ENCODE measurements around the gene QPCTL. TPM values are rescaled to one million over a fixed set of nuclear protein-coding genes. Genes with fewer than 3 reads are reported as not detected.

Gene QPCTL
- polyA plus RNA-seq, 4 donors = 4.1 to 8.7 (median 5.5) TPM

DNA sequence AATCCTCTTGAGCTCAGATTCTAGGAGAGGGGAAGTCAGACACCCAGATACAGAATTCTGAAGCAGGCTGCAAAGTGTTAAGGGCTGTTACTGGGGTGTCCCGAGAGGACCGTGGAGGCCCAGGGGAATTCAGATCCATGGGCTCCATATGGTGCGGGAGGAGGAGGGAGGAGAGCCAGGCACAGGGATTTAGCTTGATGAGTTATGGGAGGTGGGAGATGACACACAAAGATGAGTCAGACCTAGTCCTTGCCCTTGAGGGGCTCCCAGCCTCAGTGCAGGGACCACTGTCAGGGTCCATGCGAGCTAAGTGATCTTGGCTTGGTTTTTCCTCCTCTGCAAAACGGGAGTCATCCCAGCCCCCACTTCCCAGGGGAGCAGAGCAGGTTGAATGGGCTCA lies 38.8 kb upstream of the QPCTL start:
- H3K4me1 ChIP-seq (ENCODE audit: control insufficient read depth in 3 of 3, insufficient read depth in 2 of 3, low read depth in 1 of 3, low read length in 2 of 3) = peaks cover 0 to 4% (median 0%) of the 10 kb centered on the region in 3 donors
- 40 to 52% (median 45%) methylated on average over 5 of the region's 5 CpGs for WGBS, 3 donors
- no peak for FAIRE-seq

GRCh38 chr19:45655073-45655472 lies 37.4 kb upstream of the QPCTL start:
- FAIRE-seq = no peak

More for the DNA sequence above, 38.8 kb upstream of the QPCTL start:
- Histone ChIP-seq H3K27ac (ENCODE audit: low read depth in 1 of 3, low read length in 2 of 3) (no peak overlapping the region), H3K36me3 (ENCODE audit: control insufficient read depth in 3 of 3, insufficient read depth in 2 of 3, low read depth in 1 of 3, low read length in 3 of 3) (no peaks in the 10 kb centered on the region), H3K9me3 (ENCODE audit: control insufficient read depth in 2 of 2, insufficient read depth in 1 of 2, low read depth in 1 of 2, low read length in 1 of 2) (no peaks in the 10 kb centered on the region), H3K4me3 (ENCODE audit: low read depth in 1 of 3, low read length in 3 of 3) (no peak overlapping the region), H3K27me3 (ENCODE audit: control insufficient read depth in 3 of 3, insufficient read depth in 3 of 3, low read length in 3 of 3) (peaks cover 0 to 6% (median 2%) of the 10 kb centered on the region in 3 donors)
- no peak for DNase-seq

GRCh38 chr19:45657520-45658167 lies 34.8 kb upstream of the QPCTL start:
- Histone ChIP-seq H3K36me3 (ENCODE audit: control insufficient read depth in 3 of 3, insufficient read depth in 2 of 3, low read depth in 1 of 3, low read length in 3 of 3) (no peaks in the 10 kb centered on the region), H3K9me3 (ENCODE audit: control insufficient read depth in 2 of 2, insufficient read depth in 1 of 2, low read depth in 1 of 2, low read length in 1 of 2) (no peaks in the 10 kb centered on the region), H3K27ac (ENCODE audit: low read depth in 1 of 3, low read length in 2 of 3) (no peak overlapping the region), H3K4me1 (ENCODE audit: control insufficient read depth in 3 of 3, insufficient read depth in 2 of 3, low read depth in 1 of 3, low read length in 2 of 3) (peaks cover 0 to 4% (median 0%) of the 10 kb centered on the region in 3 donors), H3K27me3 (ENCODE audit: control insufficient read depth in 3 of 3, insufficient read depth in 3 of 3, low read length in 3 of 3) (peaks cover 0 to 20% (median 2%) of the 10 kb centered on the region in 3 donors), H3K4me3 (ENCODE audit: low read depth in 1 of 3, low read length in 3 of 3) (no peak overlapping the region)
- 31 to 40% (median 33%) methylated on average over 14 of the region's 14 CpGs for WGBS, 3 donors
- no peak for DNase-seq
- FAIRE-seq = no peak

More at GRCh38 chr19:45655073-45655472, 37.4 kb upstream of the QPCTL start:
- Histone ChIP-seq H3K4me1 (ENCODE audit: control insufficient read depth in 3 of 3, insufficient read depth in 2 of 3, low read depth in 1 of 3, low read length in 2 of 3) (peaks cover 0 to 4% (median 0%) of the 10 kb centered on the region in 3 donors), H3K27me3 (ENCODE audit: control insufficient read depth in 3 of 3, insufficient read depth in 3 of 3, low read length in 3 of 3) (peaks cover 0 to 11% (median 2%) of the 10 kb centered on the region in 3 donors), H3K9me3 (ENCODE audit: control insufficient read depth in 2 of 2, insufficient read depth in 1 of 2, low read depth in 1 of 2, low read length in 1 of 2) (no peaks in the 10 kb centered on the region), H3K27ac (ENCODE audit: low read depth in 1 of 3, low read length in 2 of 3) (no peak overlapping the region), H3K4me3 (ENCODE audit: low read depth in 1 of 3, low read length in 3 of 3) (no peak overlapping the region), H3K36me3 (ENCODE audit: control insufficient read depth in 3 of 3, insufficient read depth in 2 of 3, low read depth in 1 of 3, low read length in 3 of 3) (no peaks in the 10 kb centered on the region)
- no peak for DNase-seq
- 43 to 94% (median 73%) methylated on average over 3 of the region's 3 CpGs for WGBS, 3 donors

DNA sequence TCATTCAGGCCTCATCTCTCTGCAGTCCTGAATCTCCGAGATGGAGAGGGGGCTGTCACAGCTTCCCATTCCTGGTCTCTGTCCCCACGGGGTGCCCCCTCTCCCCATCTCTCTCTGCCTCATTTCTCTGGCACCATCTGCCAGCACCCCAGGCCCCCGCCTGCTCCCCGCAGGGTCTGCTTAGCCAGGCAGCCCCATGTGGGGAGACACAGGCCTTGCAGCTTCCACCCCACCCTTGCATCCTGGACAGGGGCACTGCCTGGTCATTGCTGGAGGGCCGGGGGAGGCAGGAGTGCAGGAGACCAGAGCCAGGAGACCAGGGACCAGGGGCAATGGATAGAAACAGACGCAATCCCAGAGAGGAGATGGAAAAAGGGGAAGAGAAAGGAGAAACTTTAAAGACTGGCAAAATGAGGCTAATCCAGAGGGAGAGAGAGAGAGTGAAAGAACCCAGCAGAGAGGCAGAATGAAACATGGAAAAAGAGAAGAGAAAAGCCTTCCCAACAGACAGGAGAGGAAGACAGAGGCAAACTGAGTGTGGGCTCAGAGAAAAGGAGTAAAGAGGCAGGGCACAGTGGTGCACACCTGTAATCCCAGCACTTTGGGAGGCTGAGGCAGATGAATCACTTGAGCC lies 33.3 kb upstream of the QPCTL start:
- H3K27me3 ChIP-seq (ENCODE audit: control insufficient read depth in 3 of 3, insufficient read depth in 3 of 3, low read length in 3 of 3) = peaks cover 0 to 21% (median 2%) of the 10 kb centered on the region in 3 donors
- H3K27ac ChIP-seq (ENCODE audit: low read depth in 1 of 3, low read length in 2 of 3) = no peak overlapping the region
- H3K9me3 ChIP-seq (ENCODE audit: control insufficient read depth in 2 of 2, insufficient read depth in 1 of 2, low read depth in 1 of 2, low read length in 1 of 2) = no peaks in the 10 kb centered on the region
- no peak for FAIRE-seq
- H3K36me3 ChIP-seq (ENCODE audit: control insufficient read depth in 3 of 3, insufficient read depth in 2 of 3, low read depth in 1 of 3, low read length in 3 of 3) = no peaks in the 10 kb centered on the region
- peaks cover 0 to 4% (median 0%) of the 10 kb centered on the region in 3 donors for H3K4me1 ChIP-seq (ENCODE audit: control insufficient read depth in 3 of 3, insufficient read depth in 2 of 3, low read depth in 1 of 3, low read length in 2 of 3)
- DNase-seq = no peak
- no peak overlapping the region for H3K4me3 ChIP-seq (ENCODE audit: low read depth in 1 of 3, low read length in 3 of 3)
- WGBS, 3 donors = 67 to 70% (median 67%) methylated on average over 6 of the region's 6 CpGs

DNA sequence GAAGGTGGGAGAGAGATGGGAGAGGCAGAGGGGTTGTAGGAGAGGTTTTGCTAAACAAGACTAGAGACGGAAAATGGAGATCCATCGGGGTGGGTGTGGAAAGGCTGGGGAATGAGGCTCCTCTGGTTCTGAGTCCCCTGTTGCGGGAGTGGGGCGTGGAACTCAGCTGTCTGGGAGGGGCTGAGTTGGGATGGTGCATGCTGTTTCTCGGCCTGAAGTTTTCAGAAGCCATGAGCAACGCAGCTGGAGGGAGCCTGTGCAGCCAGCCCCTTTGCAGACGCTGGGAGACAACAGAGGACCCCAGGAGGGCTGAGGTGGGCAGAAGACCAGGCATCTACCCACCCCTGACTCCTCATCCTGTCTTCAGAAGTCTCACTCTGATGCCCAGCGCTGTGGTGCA lies 31.8 kb upstream of the QPCTL start:
- Histone ChIP-seq H3K9me3 (ENCODE audit: control insufficient read depth in 2 of 2, insufficient read depth in 1 of 2, low read depth in 1 of 2, low read length in 1 of 2) (no peaks in the 10 kb centered on the region), H3K36me3 (ENCODE audit: control insufficient read depth in 3 of 3, insufficient read depth in 2 of 3, low read depth in 1 of 3, low read length in 3 of 3) (no peaks in the 10 kb centered on the region), H3K4me3 (ENCODE audit: low read depth in 1 of 3, low read length in 3 of 3) (no peak overlapping the region), H3K4me1 (ENCODE audit: control insufficient read depth in 3 of 3, insufficient read depth in 2 of 3, low read depth in 1 of 3, low read length in 2 of 3) (peaks cover 0 to 4% (median 0%) of the 10 kb centered on the region in 3 donors), H3K27me3 (ENCODE audit: control insufficient read depth in 3 of 3, insufficient read depth in 3 of 3, low read length in 3 of 3) (peaks cover 0 to 25% (median 5%) of the 10 kb centered on the region in 3 donors), H3K27ac (ENCODE audit: low read depth in 1 of 3, low read length in 2 of 3) (no peak overlapping the region)
- DNase-seq = no peak
- 30 to 45% (median 31%) methylated on average over 7 to 8 of the region's 8 CpGs for WGBS, 3 donors
- FAIRE-seq = no peak

DNA sequence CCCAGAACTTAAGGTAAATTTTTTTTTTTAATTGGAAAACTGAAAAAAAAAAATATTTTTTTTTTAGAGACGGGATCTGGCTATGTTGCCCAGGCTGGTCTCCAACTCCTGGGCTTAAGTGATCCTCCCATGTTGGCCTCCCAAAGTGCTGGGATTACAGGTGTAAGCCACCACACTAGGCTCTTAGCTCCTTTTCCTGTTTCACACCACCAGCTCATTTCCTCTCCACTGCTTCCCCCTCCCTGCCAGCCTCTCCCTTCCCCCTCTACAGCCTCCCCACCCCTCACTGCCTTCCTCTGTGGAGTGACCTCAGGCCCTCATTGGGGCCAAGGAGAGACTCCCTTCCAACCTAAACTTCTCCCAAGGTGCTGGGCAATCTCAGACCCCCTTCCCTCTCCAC lies 28.7 kb upstream of the QPCTL start:
- no peak overlapping the region for H3K4me3 ChIP-seq (ENCODE audit: low read depth in 1 of 3, low read length in 3 of 3)
- peaks cover 0 to 44% (median 3%) of the 10 kb centered on the region in 3 donors for H3K27me3 ChIP-seq (ENCODE audit: control insufficient read depth in 3 of 3, insufficient read depth in 3 of 3, low read length in 3 of 3)
- no peak overlapping the region for H3K27ac ChIP-seq (ENCODE audit: low read depth in 1 of 3, low read length in 2 of 3)
- FAIRE-seq (no peak), DNase-seq (no peak)
- peaks cover 0 to 10% (median 0%) of the 10 kb centered on the region in 3 donors for H3K4me1 ChIP-seq (ENCODE audit: control insufficient read depth in 3 of 3, insufficient read depth in 2 of 3, low read depth in 1 of 3, low read length in 2 of 3)
- H3K9me3 ChIP-seq (ENCODE audit: control insufficient read depth in 2 of 2, insufficient read depth in 1 of 2, low read depth in 1 of 2, low read length in 1 of 2) = no peaks in the 10 kb centered on the region
- no peaks in the 10 kb centered on the region for H3K36me3 ChIP-seq (ENCODE audit: control insufficient read depth in 3 of 3, insufficient read depth in 2 of 3, low read depth in 1 of 3, low read length in 3 of 3)
- 91 to 100% (median 94%) methylated on average over 1 of the region's 1 CpG for WGBS, 3 donors

GRCh38 chr19:45664575-45664974 lies 27.9 kb upstream of the QPCTL start:
- WGBS, 3 donors = 63 to 73% (median 72%) methylated on average over 7 of the region's 7 CpGs
- Histone ChIP-seq H3K4me1 (ENCODE audit: control insufficient read depth in 3 of 3, insufficient read depth in 2 of 3, low read depth in 1 of 3, low read length in 2 of 3) (peaks cover 0 to 17% (median 0%) of the 10 kb centered on the region in 3 donors), H3K4me3 (ENCODE audit: low read depth in 1 of 3, low read length in 3 of 3) (no peak overlapping the region), H3K27me3 (ENCODE audit: control insufficient read depth in 3 of 3, insufficient read depth in 3 of 3, low read length in 3 of 3) (peaks cover 0 to 47% (median 3%) of the 10 kb centered on the region in 3 donors), H3K9me3 (ENCODE audit: control insufficient read depth in 2 of 2, insufficient read depth in 1 of 2, low read depth in 1 of 2, low read length in 1 of 2) (no peaks in the 10 kb centered on the region), H3K27ac (ENCODE audit: low read depth in 1 of 3, low read length in 2 of 3) (no peak overlapping the region), H3K36me3 (ENCODE audit: control insufficient read depth in 3 of 3, insufficient read depth in 2 of 3, low read depth in 1 of 3, low read length in 3 of 3) (no peaks in the 10 kb centered on the region)
- DNase-seq = no peak
- FAIRE-seq = no peak

DNA sequence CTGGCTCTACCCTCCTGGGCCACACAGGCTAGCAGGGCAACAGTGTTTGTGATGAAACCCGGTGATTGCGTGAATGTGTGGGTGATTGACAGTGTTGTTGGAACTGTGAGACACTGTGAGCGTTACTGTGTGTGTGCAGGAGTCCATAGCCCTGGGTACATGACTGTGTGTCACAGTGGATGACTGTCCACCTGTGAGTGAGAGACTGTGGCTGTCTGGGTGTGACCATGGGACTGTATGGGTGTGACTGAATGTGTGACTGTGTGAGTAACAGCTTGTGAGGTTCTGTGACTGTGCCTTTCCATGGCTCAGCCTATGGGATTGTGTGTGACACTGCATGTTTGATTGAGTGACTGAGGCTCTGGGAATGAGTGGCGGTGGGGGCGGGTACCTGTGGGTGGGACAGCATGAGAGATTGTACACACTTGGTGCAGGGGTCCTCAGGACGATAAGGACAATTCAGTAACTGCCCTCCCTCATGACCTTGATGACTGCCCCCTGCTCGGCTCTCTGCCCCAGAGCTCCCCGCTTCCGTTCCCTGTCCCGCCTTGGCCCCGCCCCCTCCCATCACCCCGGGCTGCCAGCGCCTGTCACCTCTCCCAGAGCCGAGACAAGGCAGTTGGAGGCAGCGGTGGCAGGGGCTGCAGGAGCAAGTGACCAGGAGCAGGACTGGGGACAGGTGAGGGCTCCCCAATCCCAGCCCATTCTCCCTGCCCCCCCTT lies 24.7 kb upstream of the QPCTL start, which contains the start of gene GIPR:
TSS of gene GIPR (plus strand) at position 602 of the 722 bp plus-strand sequence. CDS start 1,300 bp downstream, outside the sequence.
- DNase-seq = peak; percentile 51 to 68
- 7 to 12% (median 7%) methylated on average over 15 of the region's 15 CpGs for WGBS, 3 donors
- peaks cover 0 to 25% (median 0%) of the 10 kb centered on the region in 3 donors for H3K4me1 ChIP-seq (ENCODE audit: control insufficient read depth in 3 of 3, insufficient read depth in 2 of 3, low read depth in 1 of 3, low read length in 2 of 3)
- peaks cover 0 to 64% (median 3%) of the 10 kb centered on the region in 3 donors for H3K27me3 ChIP-seq (ENCODE audit: control insufficient read depth in 3 of 3, insufficient read depth in 3 of 3, low read length in 3 of 3)
- no peak for FAIRE-seq
- H3K36me3 ChIP-seq (ENCODE audit: control insufficient read depth in 3 of 3, insufficient read depth in 2 of 3, low read depth in 1 of 3, low read length in 3 of 3) = no peaks in the 10 kb centered on the region
- H3K9me3 ChIP-seq (ENCODE audit: control insufficient read depth in 2 of 2, insufficient read depth in 1 of 2, low read depth in 1 of 2, low read length in 1 of 2) = no peaks in the 10 kb centered on the region
- H3K27ac ChIP-seq (ENCODE audit: low read depth in 1 of 3, low read length in 2 of 3) = peak within 1 kb of the TSS in 2 of 3 donors; percentile 22 to 47
- peak within 1 kb of the TSS; percentile 13 to 36 (median 32) for H3K4me3 ChIP-seq (ENCODE audit: low read depth in 1 of 3, low read length in 3 of 3)
